AG09309 (cell line): Measurements from ENCODE around the gene MYZAP.

Experiments
- DNase-seq: peaks from one replicate; pipeline ENCODE4 v3.0.0-alpha.2; 2010; ENCODE audit warnings: low read depth
- H3K4me3 ChIP-seq: 2 replicates; pipeline ENCODE4 v1.5.1; 2011; ENCODE audit warnings: mild to moderate bottlenecking, low read depth, low read length, moderate library complexity; ENCODE audit not compliant: control insufficient read depth
- TF ChIP-seq, protein P1 (sequence below): IDR thresholded peaks from 2 replicates; pipeline ENCODE4 v1.5.1; 2011; ENCODE audit warnings: mild to moderate bottlenecking, low read depth, low read length, inconsistent platforms; ENCODE audit not compliant: insufficient read depth, control insufficient read depth; ENCODE audit errors: missing control alignments

MYZAP gene

DNA sequence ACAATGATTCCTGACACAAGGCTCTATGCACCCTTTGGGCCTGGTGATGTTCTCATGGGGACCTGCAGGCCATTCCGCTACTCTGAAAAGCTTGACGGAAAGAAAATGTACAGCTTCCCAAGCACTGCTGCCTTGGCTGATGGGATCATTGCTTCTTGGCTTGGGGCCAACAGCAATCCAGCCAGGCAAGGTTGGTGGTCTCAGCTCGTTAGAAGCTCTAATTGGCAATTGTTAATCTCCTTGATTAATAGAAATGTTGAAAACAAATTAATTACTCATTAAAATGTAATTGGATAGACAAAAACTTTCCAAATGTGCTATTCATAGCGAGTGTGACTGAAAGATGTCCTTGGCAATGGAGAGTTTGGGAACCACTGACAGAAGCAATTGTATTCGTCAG lies 16.3 kb upstream of the MYZAP start:
- DNase-seq: no peak
- no peak overlapping the region for H3K4me3 ChIP-seq
- TF ChIP-seq, protein P1, sequence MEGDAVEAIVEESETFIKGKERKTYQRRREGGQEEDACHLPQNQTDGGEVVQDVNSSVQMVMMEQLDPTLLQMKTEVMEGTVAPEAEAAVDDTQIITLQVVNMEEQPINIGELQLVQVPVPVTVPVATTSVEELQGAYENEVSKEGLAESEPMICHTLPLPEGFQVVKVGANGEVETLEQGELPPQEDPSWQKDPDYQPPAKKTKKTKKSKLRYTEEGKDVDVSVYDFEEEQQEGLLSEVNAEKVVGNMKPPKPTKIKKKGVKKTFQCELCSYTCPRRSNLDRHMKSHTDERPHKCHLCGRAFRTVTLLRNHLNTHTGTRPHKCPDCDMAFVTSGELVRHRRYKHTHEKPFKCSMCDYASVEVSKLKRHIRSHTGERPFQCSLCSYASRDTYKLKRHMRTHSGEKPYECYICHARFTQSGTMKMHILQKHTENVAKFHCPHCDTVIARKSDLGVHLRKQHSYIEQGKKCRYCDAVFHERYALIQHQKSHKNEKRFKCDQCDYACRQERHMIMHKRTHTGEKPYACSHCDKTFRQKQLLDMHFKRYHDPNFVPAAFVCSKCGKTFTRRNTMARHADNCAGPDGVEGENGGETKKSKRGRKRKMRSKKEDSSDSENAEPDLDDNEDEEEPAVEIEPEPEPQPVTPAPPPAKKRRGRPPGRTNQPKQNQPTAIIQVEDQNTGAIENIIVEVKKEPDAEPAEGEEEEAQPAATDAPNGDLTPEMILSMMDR: no peak

DNA sequence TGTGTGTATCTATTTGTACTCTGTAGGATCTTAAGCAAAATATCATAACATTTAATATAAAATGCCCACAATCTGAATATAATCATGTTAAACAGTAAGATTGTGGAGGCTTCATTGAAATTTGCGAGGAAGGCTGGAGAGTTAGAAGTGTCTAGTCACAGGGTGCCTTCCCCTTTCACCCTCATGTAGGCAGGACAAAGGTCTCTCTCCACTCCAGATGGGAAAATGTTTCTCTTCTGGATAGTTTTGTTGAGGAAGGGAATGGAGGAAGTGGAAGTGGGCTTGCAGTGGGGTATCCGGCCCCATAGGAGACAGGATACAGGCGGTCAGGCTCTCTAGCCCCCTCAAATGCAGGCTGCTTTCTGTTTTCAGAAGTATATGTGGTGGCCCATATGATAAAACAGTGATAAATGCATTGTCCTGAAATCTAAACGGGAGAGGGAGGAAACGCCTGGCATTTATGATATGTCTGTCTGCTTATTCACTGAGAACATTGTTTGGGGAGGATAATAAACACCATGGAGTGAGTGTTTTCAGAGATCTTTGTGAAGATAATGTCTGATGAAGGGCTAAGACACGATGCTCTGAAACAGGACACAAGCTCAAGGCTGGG lies 13.3 kb upstream of the MYZAP start:
- DNase-seq: no peak
- TF ChIP-seq, protein P1: no peak
- no peak overlapping the region for H3K4me3 ChIP-seq

DNA sequence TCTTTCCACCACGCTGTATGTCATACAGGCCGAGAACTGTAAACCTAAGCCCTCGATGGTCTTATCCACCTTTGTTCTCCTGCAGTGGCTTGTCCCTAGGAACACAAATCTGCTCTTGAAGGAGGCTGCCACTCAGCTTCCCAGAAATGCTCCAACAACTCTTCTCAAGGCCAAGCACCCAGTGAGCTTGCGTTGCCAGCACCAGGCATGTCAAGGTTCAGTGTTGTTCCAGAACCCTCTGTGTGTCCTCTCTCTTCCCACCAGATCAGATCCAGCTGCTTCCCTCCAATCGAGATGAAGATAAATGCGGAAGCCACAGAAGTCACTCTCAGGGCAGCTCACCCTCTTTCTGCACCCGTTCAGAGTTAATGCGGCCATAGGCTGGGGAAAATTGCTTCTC lies 11.3 kb upstream of the MYZAP start:
- DNase-seq: no peak
- TF ChIP-seq, protein P1: no peak
- no peak overlapping the region for H3K4me3 ChIP-seq

DNA sequence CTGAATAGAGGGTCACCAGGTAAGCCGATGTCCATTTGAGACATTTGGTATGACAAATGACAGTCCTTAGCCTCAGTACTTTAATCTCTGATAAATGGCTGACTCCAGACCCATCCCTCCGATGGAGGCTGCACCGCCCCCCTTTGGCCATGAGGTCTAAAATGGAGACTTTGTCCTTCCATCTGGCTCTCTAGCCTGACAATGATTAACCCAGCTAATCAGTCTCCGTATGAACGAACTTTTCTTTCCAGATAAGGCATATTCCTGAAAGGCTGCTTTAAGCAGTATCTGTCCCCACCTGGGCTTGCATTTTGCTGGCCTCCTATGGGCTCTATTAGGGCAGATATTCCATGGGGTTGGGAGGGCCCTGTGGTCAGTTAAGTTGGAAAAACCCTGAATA lies 10.8 kb upstream of the MYZAP start:
- TF ChIP-seq, protein P1: no peak
- DNase-seq: no peak
- no peak overlapping the region for H3K4me3 ChIP-seq

DNA sequence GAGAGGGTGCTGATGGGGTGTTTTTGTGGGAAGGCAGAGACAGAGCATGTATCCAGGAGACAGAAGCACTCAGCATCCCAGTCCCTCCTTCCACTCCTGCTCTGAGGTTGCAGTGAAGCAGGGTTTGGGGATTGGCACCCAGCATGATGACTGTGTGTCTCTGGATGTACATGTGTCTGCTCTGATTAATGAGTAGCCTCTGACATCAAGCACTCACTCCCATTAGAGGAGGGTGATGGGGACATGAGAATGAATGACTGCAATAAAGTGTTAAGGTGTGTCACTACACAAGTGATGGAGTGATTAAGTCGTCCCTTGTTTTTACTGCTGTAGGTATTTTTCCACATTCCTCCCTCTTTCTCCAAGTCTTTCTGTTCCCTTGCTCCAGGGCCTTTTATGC lies 9.6 kb upstream of the MYZAP start:
- no peak for DNase-seq
- TF ChIP-seq, protein P1: no peak

DNA sequence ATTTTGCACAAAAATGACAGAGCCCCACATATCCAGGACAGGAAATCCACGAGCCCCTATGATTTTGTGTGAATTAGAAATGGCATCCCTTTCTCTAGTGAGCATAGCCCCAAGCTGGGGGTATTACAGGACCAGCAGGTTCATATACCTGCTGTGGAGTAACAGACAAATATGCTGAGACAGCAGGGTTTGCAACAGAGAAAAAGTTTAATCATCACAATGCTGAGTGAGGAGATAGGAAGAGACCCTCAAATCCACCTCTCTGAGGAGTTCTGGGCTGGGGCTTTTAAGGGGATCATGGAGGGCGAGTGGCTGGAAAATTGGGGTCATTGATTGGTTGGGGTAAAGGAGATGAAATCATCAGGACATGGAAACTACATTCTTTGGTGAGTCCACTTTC lies 8.4 kb upstream of the MYZAP start:
- H3K4me3 ChIP-seq: no peak overlapping the region
- DNase-seq: no peak
- TF ChIP-seq, protein P1: no peak

More for the DNA sequence above, 9.6 kb upstream of the MYZAP start:
- H3K4me3 ChIP-seq: no peak overlapping the region

DNA sequence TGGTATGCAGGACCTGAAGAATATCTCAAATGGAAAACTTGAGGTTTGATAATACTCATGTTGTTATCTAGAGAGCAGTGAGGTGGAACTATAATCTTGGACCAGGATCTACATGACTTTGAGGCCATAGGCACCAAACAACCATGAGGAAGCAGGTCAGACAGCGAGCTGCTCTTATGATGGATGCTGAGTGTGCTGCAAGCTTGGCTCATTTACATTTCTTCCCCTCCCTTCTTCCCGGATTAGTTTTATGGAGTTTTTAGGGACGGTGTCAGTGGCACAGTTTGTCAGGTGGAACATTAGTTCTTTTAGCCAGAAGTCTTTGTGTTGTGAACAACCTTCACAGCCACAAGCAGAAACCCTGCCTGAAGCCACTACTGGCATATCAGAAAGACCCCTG lies 8.0 kb upstream of the MYZAP start:
- DNase-seq: no peak
- TF ChIP-seq, protein P1: no peak

More for the DNA sequence above, 8.0 kb upstream of the MYZAP start:
- no peak overlapping the region for H3K4me3 ChIP-seq
